Activated CD8-positive, alpha-beta T cell treated with anti-CD3 and anti-CD28 coated beads for 36 hours (primary cell): ENCODE data around the gene CTAGE6. TPM values are rescaled to one million over a fixed set of nuclear protein-coding genes. Genes with fewer than 3 reads are reported as not detected.
"Not testable (repeated sequence)": the region's sequence is repeated elsewhere in the genome, so short reads cannot be mapped to it uniquely, and the experiment has no call there.

Experiments used
- ATAC-seq: fragments of 200-7000 bp; cut with Tn5 transposase; one replicate; pipeline ENCODE4 v1.10.0; 2021; ENCODE audit warnings: mild to moderate bottlenecking, moderate library complexity
- CTCF ChIA-PET: fragments of 350-600 bp; sonication (Branson Sonifier 250); formaldehyde crosslinking; loops from one replicate; lab custom pipeline; 2021; ENCODE audit warnings: antibody characterized with exemption; lab: Charles Lee
- POLR2A ChIA-PET: fragments of 350-600 bp; sonication (Branson Sonifier 250); formaldehyde crosslinking; loops from one replicate; lab custom pipeline; 2021; ENCODE audit warnings: antibody characterized with exemption; lab: Charles Lee
- DNase-seq: peaks from one replicate; pipeline ENCODE4 v3.0.0-alpha.2; 2020
- H3K27ac Mint-ChIP-seq: one replicate; pipeline ENCODE4 v1.8.0; 2021; ENCODE audit warnings: mild to moderate bottlenecking, mixed read lengths
- H3K27me3 Mint-ChIP-seq: one replicate; pipeline ENCODE4 v1.8.0; 2021; ENCODE audit warnings: mixed read lengths
- H3K36me3 Mint-ChIP-seq: one replicate; pipeline ENCODE4 v1.8.0; 2021; ENCODE audit warnings: low read depth, mixed read lengths
- H3K4me1 Mint-ChIP-seq: one replicate; pipeline ENCODE4 v1.8.0; 2021; ENCODE audit warnings: low read depth, mixed read lengths
- H3K4me3 Mint-ChIP-seq: one replicate; pipeline ENCODE4 v1.8.0; 2021; ENCODE audit warnings: mild to moderate bottlenecking, moderate library complexity, mixed read lengths
- H3K9me3 Mint-ChIP-seq: one replicate; pipeline ENCODE4 v1.8.0; 2021; ENCODE audit warnings: mixed read lengths
- intact Hi-C: fragments of 100-400 bp; cut with micrococcal nuclease; formaldehyde crosslinking; loops from one replicate; pipeline ENCODE4 v1.10.0; 2022
- total RNA-seq, 2 experiments: library from RNA; stranded (reverse); gene quantifications; one replicate each; pipeline ENCODE4 v1.2.3, GENCODE V29; 2021
- TF ChIP-seq, protein P1 (sequence below): fragments of 200-600 bp; IDR thresholded peaks from one replicate; pipeline ENCODE4 v1.8.0; 2022; ENCODE audit warnings: antibody characterized with exemption, mild to moderate bottlenecking

Gene CTAGE6
- total RNA-seq, 2 experiments from 2014 or later = 1.3 to 1.7 TPM

GRCh38 chr7:143763065-143763464 is 5.6 kb upstream of the CTAGE6 start:
- H3K9me3 Mint-ChIP-seq, H3K4me1 Mint-ChIP-seq, ATAC-seq, DNase-seq, H3K27me3 Mint-ChIP-seq, POLR2A ChIA-PET, CTCF ChIA-PET, H3K27ac Mint-ChIP-seq, intact Hi-C loops, H3K4me3 Mint-ChIP-seq, H3K36me3 Mint-ChIP-seq: not testable (repeated sequence)

GRCh38 chr7:143745340-143745739 is 12.2 kb downstream of the CTAGE6 start:
- H3K4me3 Mint-ChIP-seq, H3K4me1 Mint-ChIP-seq, POLR2A ChIA-PET, CTCF ChIA-PET, ATAC-seq, H3K27ac Mint-ChIP-seq, H3K27me3 Mint-ChIP-seq, intact Hi-C loops, DNase-seq, H3K9me3 Mint-ChIP-seq, H3K36me3 Mint-ChIP-seq: not testable (repeated sequence)

GRCh38 chr7:143737037-143737819 is 20.3 kb downstream of the CTAGE6 start:
- intact Hi-C loops, H3K27me3 Mint-ChIP-seq, H3K36me3 Mint-ChIP-seq, H3K4me3 Mint-ChIP-seq, POLR2A ChIA-PET, DNase-seq, H3K9me3 Mint-ChIP-seq, H3K27ac Mint-ChIP-seq: not testable (repeated sequence)
- peak; percentile 71 for ATAC-seq
- peaks cover 18% of the 10 kb centered on the region for H3K4me1 Mint-ChIP-seq
- TF ChIP-seq, protein P1, sequence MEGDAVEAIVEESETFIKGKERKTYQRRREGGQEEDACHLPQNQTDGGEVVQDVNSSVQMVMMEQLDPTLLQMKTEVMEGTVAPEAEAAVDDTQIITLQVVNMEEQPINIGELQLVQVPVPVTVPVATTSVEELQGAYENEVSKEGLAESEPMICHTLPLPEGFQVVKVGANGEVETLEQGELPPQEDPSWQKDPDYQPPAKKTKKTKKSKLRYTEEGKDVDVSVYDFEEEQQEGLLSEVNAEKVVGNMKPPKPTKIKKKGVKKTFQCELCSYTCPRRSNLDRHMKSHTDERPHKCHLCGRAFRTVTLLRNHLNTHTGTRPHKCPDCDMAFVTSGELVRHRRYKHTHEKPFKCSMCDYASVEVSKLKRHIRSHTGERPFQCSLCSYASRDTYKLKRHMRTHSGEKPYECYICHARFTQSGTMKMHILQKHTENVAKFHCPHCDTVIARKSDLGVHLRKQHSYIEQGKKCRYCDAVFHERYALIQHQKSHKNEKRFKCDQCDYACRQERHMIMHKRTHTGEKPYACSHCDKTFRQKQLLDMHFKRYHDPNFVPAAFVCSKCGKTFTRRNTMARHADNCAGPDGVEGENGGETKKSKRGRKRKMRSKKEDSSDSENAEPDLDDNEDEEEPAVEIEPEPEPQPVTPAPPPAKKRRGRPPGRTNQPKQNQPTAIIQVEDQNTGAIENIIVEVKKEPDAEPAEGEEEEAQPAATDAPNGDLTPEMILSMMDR = peak; percentile 44
- CTCF ChIA-PET = interaction anchor here (0.8 to 2.1 kb wide), 6 partner anchors 9 to 391 kb away, joined by 3 to 16 read pairs (median 4); no protein-coding TSS in a partner anchor

DNA sequence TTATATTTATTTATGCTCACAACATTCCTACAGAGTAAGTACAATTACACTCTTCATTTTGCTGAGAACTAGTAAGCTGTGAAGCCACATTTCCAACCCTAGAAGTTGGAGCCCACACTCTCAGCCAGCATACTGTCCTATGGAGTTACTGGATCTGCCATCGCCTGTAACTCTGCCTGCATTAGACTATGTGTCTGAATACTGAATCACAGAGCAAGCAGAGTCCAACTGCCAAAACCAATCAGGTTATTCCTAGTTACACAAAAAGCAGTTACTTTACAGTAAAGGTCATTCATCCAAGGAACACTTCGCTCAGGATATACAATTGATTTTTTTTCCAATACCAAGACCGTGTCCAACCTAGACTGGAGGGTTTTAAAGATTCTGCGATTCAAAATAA is 21.5 kb downstream of the CTAGE6 start:
- H3K36me3 Mint-ChIP-seq = peaks cover 6% of the 10 kb centered on the region
- H3K27me3 Mint-ChIP-seq = no peaks in the 10 kb centered on the region
- no peak for ATAC-seq
- H3K27ac Mint-ChIP-seq = no peak overlapping the region
- no peak for DNase-seq
- TF ChIP-seq, protein P1 = no peak
- no peaks in the 10 kb centered on the region for H3K9me3 Mint-ChIP-seq
- H3K4me1 Mint-ChIP-seq = peaks cover 18% of the 10 kb centered on the region
- intact Hi-C loops = no loop called here
- no peak overlapping the region for H3K4me3 Mint-ChIP-seq
- ChIA-PET CTCF (interaction anchor here (1.0 to 2.1 kb wide), 4 partner anchors 149 to 392 kb away, joined by 3 to 16 read pairs (median 4); no protein-coding TSS in a partner anchor), POLR2A (no interaction called here)

DNA sequence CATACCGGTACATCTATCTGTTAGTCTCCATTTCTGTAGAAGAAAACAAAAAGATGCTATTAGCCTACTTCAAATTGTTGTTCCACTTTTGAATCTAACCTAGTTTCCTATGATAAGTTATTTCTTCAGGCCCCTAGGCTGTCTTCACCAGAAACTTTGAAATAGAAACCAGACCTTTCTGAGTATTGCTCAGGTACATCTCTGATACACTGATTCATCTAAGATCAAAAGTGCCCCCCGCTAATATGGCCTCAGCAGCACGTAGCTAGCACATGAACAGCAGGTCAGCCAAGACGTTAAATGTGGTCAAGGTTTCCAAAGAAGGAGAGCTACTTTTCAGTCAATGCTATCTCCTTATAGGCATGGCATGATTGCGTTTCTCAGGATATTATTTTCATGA is 23.6 kb downstream of the CTAGE6 start:
- peaks cover 18% of the 10 kb centered on the region for H3K4me1 Mint-ChIP-seq
- no peak overlapping the region for H3K4me3 Mint-ChIP-seq
- no peak overlapping the region for H3K27ac Mint-ChIP-seq
- ChIA-PET POLR2A (no interaction called here), CTCF (interaction anchor here (1.1 kb wide), 1 partner anchor 168 kb away, joined by 3 read pairs; the partner anchor contains the start of gene TCAF1)
- H3K36me3 Mint-ChIP-seq = peaks cover 26% of the 10 kb centered on the region
- intact Hi-C loops = no loop called here
- peak; percentile 40 for ATAC-seq
- no peaks in the 10 kb centered on the region for H3K27me3 Mint-ChIP-seq
- TF ChIP-seq, protein P1 = no peak
- no peak for DNase-seq
- H3K9me3 Mint-ChIP-seq = no peaks in the 10 kb centered on the region

- peaks cover 35% of the 10 kb centered on the region for H3K36me3 Mint-ChIP-seq
- intact Hi-C loops = no loop called here
- ChIA-PET CTCF (interaction anchor here (1.2 kb wide), 1 partner anchor 9 kb away, joined by 3 read pairs; no protein-coding TSS in a partner anchor), POLR2A (interaction anchor here (0.7 to 1.1 kb wide), 2 partner anchors 12 to 237 kb away, joined by 3 read pairs; no protein-coding TSS in a partner anchor)
- no peaks in the 10 kb centered on the region for H3K9me3 Mint-ChIP-seq
- H3K27ac Mint-ChIP-seq = no peak overlapping the region
- ATAC-seq (no peak), DNase-seq (no peak)
- peaks cover 3% of the 10 kb centered on the region for H3K4me1 Mint-ChIP-seq
- no peak overlapping the region for H3K4me3 Mint-ChIP-seq
- TF ChIP-seq, protein P1 = no peak
- no peaks in the 10 kb centered on the region for H3K27me3 Mint-ChIP-seq
Measured at GRCh38 chr7:143728333-143728862, 29.1 kb downstream of the CTAGE6 start.

- POLR2A ChIA-PET, DNase-seq, H3K27me3 Mint-ChIP-seq, H3K27ac Mint-ChIP-seq, H3K9me3 Mint-ChIP-seq, H3K4me3 Mint-ChIP-seq, H3K4me1 Mint-ChIP-seq, intact Hi-C loops: not testable (repeated sequence)
- CTCF ChIA-PET = interaction anchor here (1.2 kb wide), 1 partner anchor 9 kb away, joined by 3 read pairs; no protein-coding TSS in a partner anchor
- peaks cover 31% of the 10 kb centered on the region for H3K36me3 Mint-ChIP-seq
- peak; percentile 50 for ATAC-seq
Measured at GRCh38 chr7:143727561-143727960, 29.9 kb downstream of the CTAGE6 start.

GRCh38 chr7:143726143-143726542 is 31.4 kb downstream of the CTAGE6 start:
- peaks cover 31% of the 10 kb centered on the region for H3K36me3 Mint-ChIP-seq
- DNase-seq, H3K9me3 Mint-ChIP-seq, ATAC-seq, H3K27me3 Mint-ChIP-seq, H3K4me3 Mint-ChIP-seq, intact Hi-C loops, H3K27ac Mint-ChIP-seq, CTCF ChIA-PET, H3K4me1 Mint-ChIP-seq, POLR2A ChIA-PET: not testable (repeated sequence)
